T-cell (primary cell): ENCODE data around the gene RPL36. TPM values are rescaled to one million over a fixed set of nuclear protein-coding genes. Genes with fewer than 3 reads are reported as not detected.
"Not testable (repeated sequence)": the region's sequence is repeated elsewhere in the genome, so short reads cannot be mapped to it uniquely, and the experiment has no call there.

Experiments used
- ATAC-seq, 4 experiments: fragments of 200-7000 bp in 3 of 4; fragments of 150-1000 bp in 1 of 4; cut with Tn5 transposase; replicated peaks in 1 of 4; 1 replicate in 3 of 4; 2 replicates in 1 of 4; pipeline ENCODE4 v1.10.0; 2021; ENCODE audit warnings: moderate library complexity in 3 of 4, mild to moderate bottlenecking in 2 of 4, moderate number of reproducible peaks in 1 of 4
- CTCF ChIA-PET, 2 donors: fragments of 300-600 bp; sonication (Branson Sonifier 250); formaldehyde crosslinking; loops; one replicate each; lab custom pipeline; 2022; ENCODE audit warnings: antibody characterized with exemption in 2 of 2; lab: Charles Lee
- POLR2A ChIA-PET, 2 donors: fragments of 300-600 bp; sonication (Branson Sonifier 250); formaldehyde crosslinking; loops; one replicate each; lab custom pipeline; 2022; ENCODE audit warnings: antibody characterized with exemption in 2 of 2; lab: Charles Lee
- DNase-seq, 35 experiments: peaks; one replicate each; pipeline versions ENCODE4 v3.0.0 to v3.0.0-alpha.2; 2013 to 2023
- H3K27ac ChIP-seq: one replicate; pipeline ENCODE4 v1.5.1; 2013; ENCODE audit warnings: low read length
- H3K27me3 ChIP-seq, 2 experiments: replicated peaks in 1 of 2; 1 replicate in 1 of 2; 2 replicates in 1 of 2; pipeline versions ENCODE4 v1.6.1 to v1.7.0; 2013; ENCODE audit warnings: low read length in 1 of 2, mixed read lengths in 1 of 2; ENCODE audit not compliant: control insufficient read depth in 2 of 2, insufficient read depth in 2 of 2; ENCODE audit errors: extremely low read depth in 1 of 2
- H3K36me3 ChIP-seq, 2 donors: 1 replicate in 1 of 2; 2 replicates in 1 of 2; pipeline versions ENCODE4 v1.6.1 to v1.7.0; 2013; ENCODE audit warnings: low read length in 1 of 2; ENCODE audit not compliant: control insufficient read depth in 2 of 2, insufficient read depth in 1 of 2; ENCODE audit errors: extremely low read depth in 1 of 2
- H3K4me1 ChIP-seq, 2 experiments: 1 replicate in 1 of 2; 2 replicates in 1 of 2; pipeline versions ENCODE4 v1.6.1 to v1.7.0; 2013; ENCODE audit warnings: low read length in 2 of 2, mixed read lengths in 1 of 2; ENCODE audit not compliant: insufficient read depth in 2 of 2, control insufficient read depth in 1 of 2; ENCODE audit errors: extremely low read depth in 1 of 2
- H3K4me3 ChIP-seq, 2 donors: 1 replicate in 1 of 2; 2 replicates in 1 of 2; pipeline versions ENCODE4 v1.5.1 to v1.7.0; 2013; ENCODE audit warnings: mild to moderate bottlenecking in 2 of 2, low read length in 1 of 2, moderate library complexity in 1 of 2; ENCODE audit not compliant: control insufficient read depth in 1 of 2; ENCODE audit errors: extremely low read depth in 1 of 2
- H3K9me3 ChIP-seq: 2 replicates; pipeline ENCODE4 v1.7.0; 2013
- H3K27ac Mint-ChIP-seq, 2 donors: one replicate each; pipeline ENCODE4 v1.8.0; 2020 to 2021; ENCODE audit warnings: mild to moderate bottlenecking in 2 of 2, mixed read lengths in 2 of 2
- H3K27me3 Mint-ChIP-seq, 2 donors: one replicate each; pipeline ENCODE4 v1.8.0; 2021 to 2022; ENCODE audit warnings: mixed read lengths in 2 of 2
- H3K36me3 Mint-ChIP-seq: one replicate; pipeline ENCODE4 v1.8.0; 2021; ENCODE audit warnings: mixed read lengths
- H3K4me1 Mint-ChIP-seq, 3 donors: one replicate each; pipeline ENCODE4 v1.8.0; 2020 to 2022; ENCODE audit warnings: mixed read lengths in 3 of 3, mild to moderate bottlenecking in 1 of 3
- H3K4me3 Mint-ChIP-seq, 3 donors: one replicate each; pipeline ENCODE4 v1.8.0; 2020 to 2022; ENCODE audit warnings: mild to moderate bottlenecking in 3 of 3, mixed read lengths in 3 of 3, moderate library complexity in 3 of 3
- H3K9me3 Mint-ChIP-seq, 3 donors: one replicate each; pipeline ENCODE4 v1.8.0; 2020 to 2022; ENCODE audit warnings: mixed read lengths in 3 of 3
- WGBS: methylation state at CpG from one replicate; pipeline ENCODE4 v1.1.5; 2013; ENCODE audit warnings: missing lambda C conversion rate; ENCODE audit not compliant: insufficient coverage; 5-methylcytosine and 5-hydroxymethylcytosine counted together
- total RNA-seq, 35 experiments: library from RNA in 6 of 35; stranded (reverse) in 6 of 35; fragments of 120-200 nt in 1 of 35; gene quantifications; one replicate each; pipeline versions ENCODE4 v1.2.1 to v1.2.4 and lab custom pipeline; 2013 to 2026

Gene RPL36
- total RNA-seq, 5 donors from 2014 or later (not counting 1 experiment from before 2014, with no cell fraction given), result 1,208 to 1,613 (median 1,528) TPM

GRCh38 chr19:5686326-5686646, 3.8 kb upstream of the RPL36 start:
- Mint-ChIP-seq H3K4me1 (peaks cover 29 to 43% (median 39%) of the 10 kb centered on the region in 3 donors), H3K27ac (peak overlapping the region; percentile 80 to 88), H3K36me3 (no peaks in the 10 kb centered on the region), H3K27me3 (no peaks in the 10 kb centered on the region), H3K4me3 (peak overlapping the region; percentile 78 to 79 (median 79)), H3K9me3 (no peaks in the 10 kb centered on the region)
- Histone ChIP-seq H3K36me3 (peaks cover 0 to 2% of the 10 kb centered on the region in 2 donors), H3K27me3 (no peaks in the 10 kb centered on the region), H3K4me3 (peak overlapping the region in 1 of 2 donors; percentile 57), H3K9me3 (no peaks in the 10 kb centered on the region), H3K27ac (peak overlapping the region; percentile 61), H3K4me1 (peaks cover 0 to 45% of the 10 kb centered on the region in 2 experiments)
- DNase-seq (peak in 1 of 35 experiments; percentile 76), ATAC-seq (no peak)
- ChIA-PET POLR2A (interaction anchor here in 1 of 2 donors (0.6 kb wide), 2 partner anchors 27 to 64 kb away, joined by 3 read pairs; partner anchors contain the start of genes SAFB and SAFB2), CTCF (interaction anchor here in 1 of 2 donors (1.4 kb wide), 1 partner anchor 34 kb away, joined by 9 read pairs; the partner anchor contains the start of genes CATSPERD and LONP1)
- 30% methylated on average over 16 of the region's 16 CpGs for WGBS

- POLR2A ChIA-PET, result interaction anchor here in 1 of 2 donors (0.6 kb wide), 1 partner anchor 64 kb away, joined by 3 read pairs; the partner anchor contains the start of genes SAFB and SAFB2
- Histone ChIP-seq H3K9me3 (no peaks in the 10 kb centered on the region), H3K27me3 (no peaks in the 10 kb centered on the region), H3K4me1 (peaks cover 2 to 45% of the 10 kb centered on the region in 2 experiments), H3K4me3 (peak overlapping the region; percentile 51 to 57), H3K27ac (peak overlapping the region; percentile 61), H3K36me3 (peaks cover 0 to 7% of the 10 kb centered on the region in 2 donors)
- ATAC-seq (peak; percentile 60 to 68 (median 65)), DNase-seq (peak; percentile 70 to 96 (median 82))
- Mint-ChIP-seq H3K36me3 (no peaks in the 10 kb centered on the region), H3K9me3 (no peaks in the 10 kb centered on the region), H3K27ac (peak overlapping the region; percentile 80 to 88), H3K4me1 (peaks cover 24 to 39% (median 34%) of the 10 kb centered on the region in 3 donors), H3K27me3 (no peaks in the 10 kb centered on the region), H3K4me3 (peak overlapping the region; percentile 78 to 79 (median 79))
- CTCF ChIA-PET, result interaction anchor here (0.6 to 1.4 kb wide), 8 partner anchors 21 to 1642 kb away, joined by 3 to 9 read pairs (median 3); partner anchors contain the start of genes CATSPERD (in 1 of the 2), LONP1 (in 1 of the 2) and SAFB2 (in 1 of the 2)
- WGBS, result under 1% methylated on average over 59 of the region's 59 CpGs
These were observed 3.3 kb upstream of the RPL36 start for GRCh38 chr19:5686647-5687359.

GRCh38 chr19:5687360-5688198, 2.5 kb upstream of the RPL36 start:
- Mint-ChIP-seq H3K27me3 (no peaks in the 10 kb centered on the region), H3K4me3 (peak overlapping the region; percentile 78 to 79 (median 79)), H3K36me3 (no peaks in the 10 kb centered on the region), H3K27ac (no peak overlapping the region), H3K4me1 (peaks cover 26 to 34% (median 33%) of the 10 kb centered on the region in 3 donors), H3K9me3 (no peaks in the 10 kb centered on the region)
- Histone ChIP-seq H3K4me1 (peaks cover 3 to 50% of the 10 kb centered on the region in 2 experiments), H3K4me3 (peak overlapping the region; percentile 51 to 57), H3K36me3 (peaks cover 3 to 15% of the 10 kb centered on the region in 2 donors), H3K27ac (peak overlapping the region; percentile 61), H3K27me3 (no peaks in the 10 kb centered on the region), H3K9me3 (no peaks in the 10 kb centered on the region)
- no peak for ATAC-seq
- DNase-seq, result no peak
- 62% methylated on average over 75 of the region's 76 CpGs for WGBS
- ChIA-PET POLR2A (no interaction called here), CTCF (interaction anchor here (0.5 to 1.4 kb wide), 9 partner anchors 21 to 1643 kb away, joined by 3 to 9 read pairs (median 3); partner anchors contain the start of genes CATSPERD (in 1 of the 2), LONP1 (in 1 of the 2) and SAFB2 (in 1 of the 2))

GRCh38 chr19:5688262-5688881, 1.7 kb upstream of the RPL36 start:
- peak overlapping the region; percentile 47 to 79 (median 66) for H3K4me3 Mint-ChIP-seq
- H3K9me3 Mint-ChIP-seq, H3K27me3 Mint-ChIP-seq, H3K36me3 Mint-ChIP-seq, H3K27ac ChIP-seq, POLR2A ChIA-PET, H3K27me3 ChIP-seq, DNase-seq, H3K4me3 ChIP-seq, ATAC-seq, H3K9me3 ChIP-seq, CTCF ChIA-PET: not testable (repeated sequence)
- H3K27ac Mint-ChIP-seq, result peak overlapping the region in 1 of 2 donors; percentile 63
- Histone ChIP-seq H3K4me1 (peaks cover 3 to 57% of the 10 kb centered on the region in 2 experiments), H3K36me3 (peaks cover 8 to 23% of the 10 kb centered on the region in 2 donors)
- WGBS, result 100% methylated on average over 5 of the region's 13 CpGs
- H3K4me1 Mint-ChIP-seq, result peaks cover 26 to 34% (median 33%) of the 10 kb centered on the region in 3 donors

GRCh38 chr19:5690955-5691821, 1.1 kb downstream of the RPL36 start:
- H3K4me1 Mint-ChIP-seq, result peaks cover 26 to 37% (median 29%) of the 10 kb centered on the region in 3 donors
- peak in 16 of 35 experiments; percentile 20 to 65 (median 28) for DNase-seq
- POLR2A ChIA-PET, result interaction anchor here (0.8 to 1.3 kb wide), 2 partner anchors 27 to 29 kb away, joined by 3 to 9 read pairs; partner anchors contain the start of gene CATSPERD (in 1 of the 2)
- no peaks in the 10 kb centered on the region for H3K36me3 Mint-ChIP-seq
- Histone ChIP-seq H3K4me1 (peaks cover 3 to 57% of the 10 kb centered on the region in 2 experiments), H3K27me3 (no peaks in the 10 kb centered on the region), H3K36me3 (peaks cover 12 to 51% of the 10 kb centered on the region in 2 donors), H3K4me3 (peak overlapping the region; percentile 66 to 95), H3K27ac (peak overlapping the region; percentile 95), H3K9me3 (no peaks in the 10 kb centered on the region)
- CTCF ChIA-PET, result interaction anchor here in 1 of 2 donors (0.6 to 3.1 kb wide), 3 partner anchors 29 to 297 kb away, joined by 3 to 18 read pairs (median 3); partner anchors contain the start of genes CATSPERD and LONP1
- no peaks in the 10 kb centered on the region for H3K9me3 Mint-ChIP-seq
- H3K27me3 Mint-ChIP-seq, result no peaks in the 10 kb centered on the region
- H3K4me3 Mint-ChIP-seq, result peak overlapping the region; percentile 92 to 98 (median 94)
- H3K27ac Mint-ChIP-seq, result peak overlapping the region; percentile 93 to 94
- 2% methylated on average over 47 of the region's 54 CpGs for WGBS
- ATAC-seq, result no peak
